ENCODE measurements around the gene CXXC5. TPM values are rescaled to one million over a fixed set of nuclear protein-coding genes. Genes with fewer than 3 reads are reported as not detected.
A peak's percentile ranks its signal among the peaks of the same experiment; 100 is the strongest.

CXXC5 gene
- total and polyA plus RNA-seq, 9 of the 15 experiments (the other 6 are each of a cell fraction or from before 2014, with no cell fraction given): 1.9 to 123 (median 45.8) TPM

DNA sequence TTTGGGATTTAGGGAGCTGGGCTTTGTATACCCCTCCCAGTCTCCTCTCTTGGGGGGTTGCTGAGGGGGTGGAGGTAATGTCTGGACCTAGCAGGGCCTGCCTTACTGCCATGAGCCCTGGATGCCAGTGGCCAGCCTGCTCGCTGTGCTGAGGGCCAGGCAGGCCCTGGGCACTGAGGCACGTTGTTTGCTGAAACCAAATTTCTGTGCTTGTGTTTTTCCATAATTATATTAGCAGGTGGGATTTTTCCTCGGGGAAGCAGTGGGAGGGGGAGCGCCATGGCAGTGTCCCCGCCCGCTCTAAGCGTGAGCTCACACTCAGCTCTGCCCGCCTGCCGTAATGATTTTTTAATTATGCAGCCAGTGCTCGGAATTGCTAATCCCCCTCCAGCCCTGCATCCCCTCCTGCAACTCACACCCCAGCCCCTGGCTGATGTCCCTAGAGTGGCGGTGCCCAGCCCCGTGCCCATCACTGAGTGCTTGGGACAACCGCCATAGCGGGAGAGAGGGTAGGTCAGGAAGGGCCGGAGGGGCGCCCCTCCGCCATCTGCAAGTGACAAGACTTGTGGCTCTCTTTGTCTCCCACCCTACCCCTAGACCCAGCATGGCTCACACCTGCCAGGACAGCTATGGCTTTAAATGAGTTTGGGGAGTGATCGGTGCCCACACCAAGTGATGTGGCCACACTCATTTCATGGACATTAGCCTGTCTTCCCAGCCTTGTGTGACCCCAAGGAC is 20.9 kb downstream of the CXXC5 start (continued):
- TF ChIP-seq, protein P1, sequence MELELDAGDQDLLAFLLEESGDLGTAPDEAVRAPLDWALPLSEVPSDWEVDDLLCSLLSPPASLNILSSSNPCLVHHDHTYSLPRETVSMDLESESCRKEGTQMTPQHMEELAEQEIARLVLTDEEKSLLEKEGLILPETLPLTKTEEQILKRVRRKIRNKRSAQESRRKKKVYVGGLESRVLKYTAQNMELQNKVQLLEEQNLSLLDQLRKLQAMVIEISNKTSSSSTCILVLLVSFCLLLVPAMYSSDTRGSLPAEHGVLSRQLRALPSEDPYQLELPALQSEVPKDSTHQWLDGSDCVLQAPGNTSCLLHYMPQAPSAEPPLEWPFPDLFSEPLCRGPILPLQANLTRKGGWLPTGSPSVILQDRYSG (tag; conservative IDR thresholded peaks at IDR 0.05; ENCODE audit: low read depth): 0 out of 2 replicates have a peak, but pooled peaks have one; percentile 22
- TF ChIP-seq POLR2B (IDR thresholded peaks at IDR 0.05; ENCODE audit: low read depth, partially characterized antibody) (no peak), ETV5 (CRISPR knock-in tag; IDR thresholded peaks at IDR 0.05; ENCODE audit: low read depth) (0 out of 2 replicates have a peak, but pooled peaks have one; percentile 6), NR4A1 (CRISPR knock-in tag; IDR thresholded peaks at IDR 0.05) (no peak), NR4A1 (tag; IDR thresholded peaks at IDR 0.05) (peak; percentile 57; the same call in 1 of the 2 replicates), GTF2A2 (tag; IDR thresholded peaks at IDR 0.05) (no peak), HNRNPL (IDR thresholded peaks at IDR 0.05; ENCODE audit: low read depth, low read length) (0 out of 2 replicates have a peak, but pooled peaks have one; percentile 23)

Measured in K562 (cell line).